HG03565 (cell line): Measurements from ENCODE around the gene DOK4.
A peak's percentile ranks its signal among the peaks of the same experiment; 100 is the strongest.

Source experiments
- ATAC-seq: cut with Tn5 transposase; IDR thresholded peaks from one replicate; pipeline ENCODE4 v1.9.1; 2021; ENCODE audit warnings: mild to moderate bottlenecking, moderate library complexity; ENCODE audit not compliant: unreplicated experiment

DOK4 gene

GRCh38 chr16:57485916-57486857, at the start of gene DOK4:
DOK4 (minus strand) TSS chr16:57486493; CDS start chr16:57479507, 6,986 bp downstream.
- ATAC-seq, result no peak

GRCh38 chr16:57535680-57536305, 49.5 kb upstream of the DOK4 start:
- peak; percentile 34 for ATAC-seq

- ATAC-seq, result no peak
Measured at GRCh38 chr16:57534881-57535658, 48.8 kb upstream of the DOK4 start.

- no peak for ATAC-seq
Measured at GRCh38 chr16:57534337-57534880, 48.1 kb upstream of the DOK4 start.

- no peak for ATAC-seq
Measured at GRCh38 chr16:57533431-57534336, 47.4 kb upstream of the DOK4 start.

DNA sequence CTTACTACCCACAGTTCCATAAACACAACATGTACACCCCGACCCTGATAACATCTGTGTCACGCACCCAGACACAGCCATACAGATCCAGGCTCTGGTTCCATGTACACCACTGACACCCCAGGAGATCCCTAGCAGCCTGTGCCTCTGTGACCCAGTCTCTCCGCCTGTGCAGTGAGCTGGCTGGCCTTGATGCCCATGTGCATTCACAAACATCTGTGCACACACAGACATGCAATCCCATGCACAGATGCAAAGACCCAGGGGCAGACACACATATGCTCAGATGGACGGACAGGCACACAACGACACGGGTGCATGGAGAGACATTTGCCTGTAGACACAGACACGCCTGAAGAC, 46.0 kb upstream of the DOK4 start:
- no peak for ATAC-seq

- ATAC-seq, result no peak
Measured at GRCh38 chr16:57531635-57532265, 45.5 kb upstream of the DOK4 start.

DNA sequence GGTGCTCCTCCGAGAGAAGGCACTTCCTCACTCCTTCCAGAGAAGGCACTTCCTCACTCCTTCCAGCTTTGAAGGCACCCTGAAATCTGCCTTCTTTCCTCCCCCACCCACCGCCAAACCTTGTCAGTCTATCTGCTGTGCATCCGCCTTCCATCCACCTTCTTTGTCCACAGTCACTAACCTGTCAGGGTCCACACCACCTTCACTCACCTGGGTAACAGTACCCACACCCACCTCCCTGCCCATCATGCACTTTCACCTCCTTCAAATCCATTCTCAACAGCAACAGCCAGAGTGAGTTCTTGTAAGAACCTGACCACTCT, 44.9 kb upstream of the DOK4 start:
- ATAC-seq, result no peak

DNA sequence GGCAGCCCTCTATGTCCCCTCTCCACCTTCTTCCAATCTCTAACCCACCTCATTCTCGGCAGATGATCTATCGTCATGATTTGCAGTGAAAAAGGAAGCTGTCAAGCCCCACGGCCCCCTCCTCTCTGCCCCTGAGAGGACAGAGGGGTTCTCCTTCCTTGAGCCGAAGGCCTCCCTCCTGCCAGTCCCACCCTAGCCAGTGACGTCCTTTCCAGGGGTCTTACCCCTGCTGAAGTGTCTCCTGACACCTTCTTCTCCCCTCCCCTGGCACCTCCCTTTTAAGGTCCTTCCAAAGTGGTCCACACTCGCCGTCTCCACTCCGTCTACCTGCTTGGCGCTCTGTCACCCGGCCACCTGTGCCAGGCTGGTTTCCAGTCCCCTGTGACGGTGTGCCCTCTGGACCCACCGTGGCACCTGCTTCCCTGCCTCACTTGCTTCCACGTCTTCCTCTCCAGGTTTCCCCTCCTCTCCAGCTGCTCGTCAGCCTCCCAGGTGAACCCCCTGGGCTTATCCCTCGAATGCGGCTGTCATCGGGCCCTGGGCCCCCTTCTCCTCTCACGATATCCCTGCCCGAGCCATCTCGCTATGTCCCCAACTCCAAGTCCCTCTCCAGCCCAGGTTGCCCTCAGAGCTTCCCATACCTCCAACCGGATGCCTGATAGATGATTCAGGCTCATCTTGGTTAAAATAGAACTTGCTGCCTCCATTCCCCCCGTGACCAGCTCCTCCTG, 44.4 kb upstream of the DOK4 start:
- ATAC-seq, result no peak

- ATAC-seq, result peak; percentile 44
Measured at GRCh38 chr16:57530104-57530521, 43.8 kb upstream of the DOK4 start.

DNA sequence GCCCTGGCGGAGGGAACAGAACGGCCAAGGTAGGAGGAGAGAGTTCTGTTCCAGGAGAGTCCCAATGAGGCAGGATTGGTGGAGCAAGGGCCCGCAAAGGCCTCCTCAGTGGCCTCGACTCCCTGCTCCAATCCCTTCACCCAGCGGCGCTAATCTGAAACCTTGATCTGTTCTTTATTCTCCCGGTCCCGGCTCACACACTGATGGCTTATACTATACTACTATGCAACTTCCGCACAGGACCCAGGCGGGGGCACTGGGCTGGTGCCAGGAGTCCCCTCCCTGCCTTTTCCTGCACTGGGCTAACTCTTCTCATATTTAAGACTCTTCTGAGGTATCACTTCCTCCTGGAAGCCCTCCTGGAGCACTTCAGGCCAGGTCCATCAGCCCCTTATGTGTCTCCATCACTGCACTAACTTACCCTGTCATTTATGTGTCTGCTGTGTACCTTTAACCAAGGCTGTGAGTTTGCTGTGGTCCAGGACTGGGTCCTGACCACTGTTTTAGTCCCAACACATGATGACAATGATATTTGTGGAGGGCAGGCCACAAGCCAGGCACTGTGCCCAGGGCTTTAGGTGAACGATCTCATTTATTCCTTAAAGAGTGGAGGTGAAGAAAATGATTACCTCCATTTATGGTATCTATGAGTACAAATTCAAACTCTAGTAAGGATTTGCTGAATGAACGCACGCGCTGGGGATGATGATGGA, 43.3 kb upstream of the DOK4 start:
- peak; percentile 2 for ATAC-seq

- no peak for ATAC-seq
Measured at GRCh38 chr16:57528499-57529390, 42.5 kb upstream of the DOK4 start.

DNA sequence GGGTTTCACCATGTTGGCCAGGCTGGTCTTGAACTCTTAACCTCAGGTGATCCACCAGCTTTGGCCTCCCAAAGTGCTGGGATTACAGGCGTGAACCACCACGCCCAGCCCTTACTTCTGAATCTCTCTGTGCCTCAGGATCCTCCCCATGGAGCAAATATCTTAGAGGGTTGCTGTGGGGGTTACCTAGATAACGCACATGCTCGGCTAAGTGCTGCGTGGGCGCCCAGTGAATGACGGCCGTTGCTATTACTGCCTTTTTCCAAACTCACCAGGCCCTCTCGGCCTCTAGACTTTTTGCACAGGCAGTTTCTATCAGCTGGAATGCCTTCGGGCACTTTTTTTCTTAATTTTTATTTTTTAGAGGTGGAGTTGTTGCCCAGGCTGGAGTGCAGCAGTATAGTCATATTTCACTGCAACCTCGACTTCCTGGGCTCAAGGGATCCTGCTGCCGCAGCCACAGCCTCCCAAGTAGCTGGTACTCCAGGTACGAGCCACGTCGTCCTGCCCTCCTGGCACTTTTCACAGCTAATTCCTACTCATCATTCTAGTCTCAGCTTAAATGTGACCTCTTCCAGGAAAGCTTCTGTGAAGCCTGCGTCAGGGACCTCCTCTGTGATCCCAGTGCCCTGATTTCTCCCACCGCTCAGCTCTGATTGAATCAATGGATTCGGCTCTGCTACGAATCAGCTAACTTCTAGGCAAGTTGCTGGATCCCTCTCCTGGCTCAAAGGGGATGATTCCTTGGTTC, 41.5 kb upstream of the DOK4 start:
- ATAC-seq, result no peak

DNA sequence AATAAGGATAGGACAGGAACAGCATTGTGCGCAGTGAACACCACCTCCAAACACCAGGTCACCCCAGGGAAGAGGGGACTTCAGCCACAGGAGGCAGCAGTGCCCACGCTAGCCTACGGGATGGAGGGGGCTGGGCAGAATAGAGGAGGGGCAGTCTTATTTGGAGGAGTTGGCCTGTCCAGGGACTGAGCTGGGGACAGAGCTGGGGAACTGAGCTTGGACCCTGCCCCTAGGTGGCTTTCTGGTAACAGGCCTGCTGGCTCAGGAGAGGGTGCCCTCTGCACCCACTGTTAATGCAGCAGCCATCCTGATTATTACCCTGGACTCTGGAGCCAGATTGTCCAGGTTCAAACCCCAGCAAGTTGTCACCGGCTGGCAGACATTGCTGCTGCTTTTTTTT, 40.7 kb upstream of the DOK4 start:
- no peak for ATAC-seq

DNA sequence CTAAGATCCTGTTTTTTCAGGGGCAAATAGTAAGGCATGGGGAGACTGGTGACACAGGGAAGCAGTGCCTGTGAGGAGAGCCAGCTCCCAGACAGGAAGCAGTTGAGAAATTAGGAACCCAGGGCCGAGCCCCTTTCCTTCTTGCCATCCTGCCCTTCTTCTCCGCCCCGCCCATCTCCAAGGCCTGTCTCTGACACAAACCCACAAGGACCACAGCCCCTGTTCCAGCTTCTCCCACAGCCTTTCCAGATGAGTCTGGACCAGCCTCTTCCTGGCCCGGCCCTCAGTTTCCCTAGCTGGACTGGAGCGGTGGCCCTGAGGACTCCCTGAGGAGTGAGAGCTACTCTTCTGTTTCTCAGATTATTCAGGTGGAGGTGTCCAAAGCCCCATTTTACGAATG, 40.2 kb upstream of the DOK4 start:
- ATAC-seq, result no peak

DNA sequence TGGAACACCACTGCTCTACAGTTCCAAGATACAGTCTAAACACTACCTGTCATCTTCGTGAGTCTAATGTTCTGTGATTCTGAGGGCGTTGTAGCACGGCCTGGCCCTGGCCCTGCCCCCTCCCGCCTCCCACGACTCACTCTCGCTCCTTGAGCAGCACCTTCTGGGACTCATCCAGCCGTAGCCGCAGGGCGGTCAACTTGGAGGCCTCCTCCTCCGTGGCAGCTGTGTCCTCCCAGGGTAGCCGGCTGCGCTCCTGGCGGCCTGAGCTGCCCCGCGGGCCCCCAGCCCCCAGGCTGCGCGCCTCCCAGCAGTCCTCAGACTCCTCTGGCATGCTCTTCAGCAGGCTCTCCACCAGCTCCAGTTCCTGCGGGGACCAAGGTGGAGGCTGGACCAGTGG, 39.5 kb upstream of the DOK4 start:
- ATAC-seq, result no peak

- no peak for ATAC-seq
Measured at GRCh38 chr16:57522960-57523359, 36.7 kb upstream of the DOK4 start.
